A673 (cell line): Measurements from ENCODE around the gene RTRAF.

Experiments
- EZH2 ChIP-seq: fragments of 200-600 bp; sonication (generic); IDR thresholded peaks from 2 replicates; pipeline ENCODE4 v1.6.1; 2017; ENCODE audit warnings: borderline replicate concordance, low read depth, mild to moderate bottlenecking, mixed read lengths, antibody characterized with exemption, low read length; ENCODE audit not compliant: poor library complexity, severe bottlenecking
- TF ChIP-seq, protein P1 (sequence below): fragments of 300-800, 200-600 bp; sonication (generic); conservative IDR thresholded peaks from 2 replicates; pipeline ENCODE4 v1.5.1; 2017; ENCODE audit warnings: low read depth, mild to moderate bottlenecking, antibody characterized with exemption, low read length, moderate library complexity, mixed read lengths

DNA sequence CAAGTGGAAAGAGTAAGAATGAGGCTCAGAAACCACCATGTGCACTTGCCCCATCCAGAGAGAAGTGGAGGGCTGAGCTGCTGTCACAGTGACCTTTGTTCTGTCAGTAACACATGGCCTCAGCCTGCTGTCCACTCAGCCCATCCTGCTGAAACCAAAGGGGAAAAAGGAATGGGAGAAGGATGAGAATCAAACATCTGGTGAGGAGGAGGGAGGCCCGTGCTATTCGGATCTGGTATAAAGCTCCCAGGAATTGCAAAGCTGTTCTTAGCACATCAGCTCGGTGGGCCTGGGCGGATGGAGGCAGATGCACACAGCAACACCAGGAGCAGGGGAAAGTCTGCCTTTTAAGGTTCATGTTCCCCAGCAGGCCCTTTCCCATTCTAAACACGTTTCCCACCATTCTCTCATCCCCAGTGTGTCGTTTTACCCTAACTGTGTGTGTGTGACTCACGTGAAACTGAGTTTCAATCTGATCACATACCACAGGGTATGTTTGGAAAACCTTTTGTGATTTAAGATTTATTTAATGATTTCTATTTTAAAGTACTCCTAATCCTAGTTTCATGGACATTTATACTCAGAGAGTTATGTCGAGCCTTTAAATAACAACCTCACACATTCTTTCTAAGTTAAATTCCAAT is 36.8 kb downstream of the RTRAF start:
- TF ChIP-seq, protein P1, sequence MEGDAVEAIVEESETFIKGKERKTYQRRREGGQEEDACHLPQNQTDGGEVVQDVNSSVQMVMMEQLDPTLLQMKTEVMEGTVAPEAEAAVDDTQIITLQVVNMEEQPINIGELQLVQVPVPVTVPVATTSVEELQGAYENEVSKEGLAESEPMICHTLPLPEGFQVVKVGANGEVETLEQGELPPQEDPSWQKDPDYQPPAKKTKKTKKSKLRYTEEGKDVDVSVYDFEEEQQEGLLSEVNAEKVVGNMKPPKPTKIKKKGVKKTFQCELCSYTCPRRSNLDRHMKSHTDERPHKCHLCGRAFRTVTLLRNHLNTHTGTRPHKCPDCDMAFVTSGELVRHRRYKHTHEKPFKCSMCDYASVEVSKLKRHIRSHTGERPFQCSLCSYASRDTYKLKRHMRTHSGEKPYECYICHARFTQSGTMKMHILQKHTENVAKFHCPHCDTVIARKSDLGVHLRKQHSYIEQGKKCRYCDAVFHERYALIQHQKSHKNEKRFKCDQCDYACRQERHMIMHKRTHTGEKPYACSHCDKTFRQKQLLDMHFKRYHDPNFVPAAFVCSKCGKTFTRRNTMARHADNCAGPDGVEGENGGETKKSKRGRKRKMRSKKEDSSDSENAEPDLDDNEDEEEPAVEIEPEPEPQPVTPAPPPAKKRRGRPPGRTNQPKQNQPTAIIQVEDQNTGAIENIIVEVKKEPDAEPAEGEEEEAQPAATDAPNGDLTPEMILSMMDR = no peak
- no peak for TF ChIP-seq EZH2
